Heart left ventricle (tissue), 16 donors: ENCODE results near the gene MCF2L. TPM values are rescaled to one million over a fixed set of nuclear protein-coding genes. Genes with fewer than 3 reads are reported as not detected.
A peak's percentile ranks its signal among the peaks of the same experiment; 100 is the strongest.

ENCODE experiments used
- ATAC-seq, 4 donors: fragments of 200-7000 bp; cut with Tn5 transposase; one replicate each; pipeline ENCODE4 v1.9.1; 2020 to 2022; ENCODE audit warnings: moderate library complexity in 4 of 4, mild to moderate bottlenecking in 3 of 4, moderate number of reproducible peaks in 1 of 4
- DNase-seq, 5 donors: peaks; one replicate each; pipeline ENCODE4 v3.0.0-alpha.2; 2020
- H3K27ac ChIP-seq, 12 donors: fragments of 200-600 bp; sonication (generic) in 4 of 12; one replicate each; pipeline versions ENCODE4 v1.5.0 to v1.8.0; 2016 to 2022; ENCODE audit warnings: mild to moderate bottlenecking in 2 of 12
- H3K27me3 ChIP-seq, 9 donors: fragments of 200-600 bp; sonication (generic) in 2 of 9; one replicate each; pipeline versions ENCODE4 v1.5.1 to v1.8.0; 2016 to 2022; ENCODE audit warnings: mild to moderate bottlenecking in 3 of 9
- H3K36me3 ChIP-seq, 9 donors: fragments of 200-600 bp; sonication (generic) in 2 of 9; one replicate each; pipeline versions ENCODE4 v1.5.0 to v1.8.0; 2018 to 2022; ENCODE audit warnings: mild to moderate bottlenecking in 2 of 9
- H3K4me1 ChIP-seq, 12 donors: fragments of 200-600 bp; sonication (generic) in 4 of 12; one replicate each; pipeline versions ENCODE4 v1.5.0 to v1.8.0; 2016 to 2022; ENCODE audit warnings: mild to moderate bottlenecking in 3 of 12
- H3K4me3 ChIP-seq, 12 donors: fragments of 200-600 bp; sonication (generic) in 4 of 12; one replicate each; pipeline versions ENCODE4 v1.5.0 to v1.8.0; 2017 to 2022; ENCODE audit warnings: mild to moderate bottlenecking in 9 of 12, moderate library complexity in 4 of 12
- H3K9me3 ChIP-seq, 12 donors: fragments of 200-600 bp; sonication (generic) in 4 of 12; one replicate each; pipeline versions ENCODE4 v1.5.0 to v1.8.0; 2016 to 2022; ENCODE audit warnings: mild to moderate bottlenecking in 1 of 12
- POLR2A ChIP-seq, 2 donors: fragments of 450-650 bp; IDR thresholded peaks; one replicate each; pipeline ENCODE4 v1.6.1; 2017; ENCODE audit warnings: antibody characterized with exemption in 2 of 2, mild to moderate bottlenecking in 2 of 2, moderate library complexity in 2 of 2
- WGBS, 4 donors: extraction: QIAGEN DNeasy Blood & Tissue Kit in 2 of 4; methylation state at CpG; one replicate each; pipeline versions ENCODE4 v1.1.5 to v1.1.7; 2013 to 2018; 5-methylcytosine and 5-hydroxymethylcytosine counted together
- intact Hi-C, 10 donors: fragments of 100-400 bp; cut with DNase I; formaldehyde crosslinking; loops; one replicate each; pipeline versions ENCODE4 v1.11.1 to v1.14.2; 2022
- polyA plus RNA-seq, 2 donors: library from polyadenylated mRNA; stranded (reverse); fragments of 200-250 nt; gene quantifications; one replicate each; pipeline ENCODE4 v1.2.3, GENCODE V29; 2013
- total RNA-seq, 9 donors: library from RNA; depleted of rRNA in 2 of 9; stranded (reverse); fragments of >200 nt in 2 of 9; fragmentation: NEBNext Ultra II Directional in 3 of 9; extraction: Animal tissue kit (Norgen Biotek cat#: 25700) in 3 of 9; gene quantifications; one replicate each; pipeline versions ENCODE4 v1.1.0 to v1.2.4, GENCODE V29; 2016 to 2023
- TF ChIP-seq, protein P1 (sequence below), 12 donors: fragments of 200-600 bp; sonication (generic) in 4 of 12; IDR thresholded peaks; one replicate each; pipeline versions ENCODE4 v1.5.0 to v1.8.0; 2018 to 2022; ENCODE audit warnings: antibody characterized with exemption in 12 of 12, mild to moderate bottlenecking in 5 of 12
- donor health status: ischemic (EF 13 %, LVEDD 7.1; RV severe dilation, severe dysfunction).
- donor health status: healthy with polysubstance abuse.
- donor health status: DM: no; HTN: yes; CAD: no.
- donor health status: DM: no; HTN: no; CAD: no.
- donor health status: ischemic (EF 25% LVEDD 6.9; RV normal size, moderate dysfunction).
- donor health status: ischemic (EF 25% LVEDD 5.7; RV mildly dilated, moderate dysfunction).
- donor health status: healthy.
- donor health status: DM: yes; HTN: yes; CAD: no.
- donor health status: ischemic (EF 35%, LVEDD 5.7; RV mildly dilated, moderate dysfunction).
- donor health status: nonischemic (EF 11% LVEDD 7.7; RV severe dilation, severe dysfunction).
- donor health status: DM: yes; HTN: yes; CAD: no.
- donor health status: PGD.
- donor health status: ischemic (EF 29% LVEDD 5.4; RV normal size, mild dysfunction).
- donor health status: nonischemic (EF 23%, LVEDD 6.1; RV moderate dilation, normal function).

Gene MCF2L
- total and polyA plus RNA-seq, 11 donors, result 26.0 to 61.0 (median 42.7) TPM

DNA sequence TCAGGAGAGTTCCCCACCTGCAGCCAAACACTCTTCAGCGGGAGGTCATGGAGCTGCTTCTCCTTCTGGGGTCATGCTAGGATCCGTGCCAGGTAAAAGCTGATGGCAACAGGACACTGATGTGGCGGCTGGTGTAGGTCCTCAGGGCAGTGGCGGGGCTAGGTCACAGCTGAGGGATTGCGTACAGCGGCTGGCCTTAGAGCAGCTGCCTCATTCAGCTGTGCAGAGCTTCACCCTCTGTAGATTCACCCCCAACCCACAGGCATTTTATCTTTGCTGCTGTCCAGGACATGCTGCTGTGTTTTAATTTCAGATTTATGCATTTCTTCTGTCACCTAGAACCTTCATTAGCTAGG lies 2.3 kb downstream of the MCF2L start:
- DNase-seq (peak in 1 of 5 donors; percentile 33), ATAC-seq (no peak)
- Histone ChIP-seq H3K27ac (no peak overlapping the region), H3K27me3 (peaks cover 0 to 35% (median 0%) of the 10 kb centered on the region in 9 donors), H3K4me1 (peaks cover 0 to 28% (median 9%) of the 10 kb centered on the region in 12 donors), H3K4me3 (peak overlapping the region in 1 of 12 donors; percentile 55), H3K36me3 (no peaks in the 10 kb centered on the region), H3K9me3 (no peaks in the 10 kb centered on the region)
- intact Hi-C loops, result no loop called here
- TF ChIP-seq, protein P1, sequence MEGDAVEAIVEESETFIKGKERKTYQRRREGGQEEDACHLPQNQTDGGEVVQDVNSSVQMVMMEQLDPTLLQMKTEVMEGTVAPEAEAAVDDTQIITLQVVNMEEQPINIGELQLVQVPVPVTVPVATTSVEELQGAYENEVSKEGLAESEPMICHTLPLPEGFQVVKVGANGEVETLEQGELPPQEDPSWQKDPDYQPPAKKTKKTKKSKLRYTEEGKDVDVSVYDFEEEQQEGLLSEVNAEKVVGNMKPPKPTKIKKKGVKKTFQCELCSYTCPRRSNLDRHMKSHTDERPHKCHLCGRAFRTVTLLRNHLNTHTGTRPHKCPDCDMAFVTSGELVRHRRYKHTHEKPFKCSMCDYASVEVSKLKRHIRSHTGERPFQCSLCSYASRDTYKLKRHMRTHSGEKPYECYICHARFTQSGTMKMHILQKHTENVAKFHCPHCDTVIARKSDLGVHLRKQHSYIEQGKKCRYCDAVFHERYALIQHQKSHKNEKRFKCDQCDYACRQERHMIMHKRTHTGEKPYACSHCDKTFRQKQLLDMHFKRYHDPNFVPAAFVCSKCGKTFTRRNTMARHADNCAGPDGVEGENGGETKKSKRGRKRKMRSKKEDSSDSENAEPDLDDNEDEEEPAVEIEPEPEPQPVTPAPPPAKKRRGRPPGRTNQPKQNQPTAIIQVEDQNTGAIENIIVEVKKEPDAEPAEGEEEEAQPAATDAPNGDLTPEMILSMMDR (IDR thresholded peaks at IDR 0.05), result no peak
- TF ChIP-seq POLR2A (IDR thresholded peaks at IDR 0.05), result no peak
- 87 to 98% (median 96%) methylated on average over 6 of the region's 6 CpGs for WGBS, 4 donors

DNA sequence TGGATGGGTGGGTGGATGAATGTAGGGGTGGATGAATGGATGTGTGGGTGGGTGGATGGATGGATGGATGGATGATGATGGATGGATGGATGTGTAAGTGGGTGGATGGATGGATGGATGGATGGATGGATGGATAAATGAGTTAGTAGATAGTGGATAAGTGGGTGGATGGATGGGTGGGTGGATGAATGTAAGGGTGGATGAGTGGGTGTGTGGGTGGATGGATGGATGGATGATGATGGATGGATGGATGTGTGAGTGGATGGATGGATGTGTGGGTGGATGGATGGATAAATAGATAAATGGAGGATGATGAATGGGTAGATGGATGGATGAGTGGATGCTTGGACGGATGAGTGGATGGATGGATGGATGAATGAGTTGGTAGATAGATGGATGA lies 3.2 kb downstream of the MCF2L start:
- ATAC-seq (no peak), DNase-seq (no peak)
- Histone ChIP-seq H3K36me3 (no peaks in the 10 kb centered on the region), H3K4me1 (peaks cover 0 to 28% (median 9%) of the 10 kb centered on the region in 12 donors), H3K9me3 (no peaks in the 10 kb centered on the region), H3K27ac (no peak overlapping the region), H3K27me3 (peaks cover 0 to 35% (median 0%) of the 10 kb centered on the region in 9 donors), H3K4me3 (no peak overlapping the region)
- intact Hi-C loops, result no loop called here
- WGBS, 4 donors, result 86 to 90% (median 89%) methylated on average over 1 of the region's 1 CpG
- TF ChIP-seq, protein P1 (IDR thresholded peaks at IDR 0.05), result no peak
- TF ChIP-seq POLR2A (IDR thresholded peaks at IDR 0.05), result no peak

DNA sequence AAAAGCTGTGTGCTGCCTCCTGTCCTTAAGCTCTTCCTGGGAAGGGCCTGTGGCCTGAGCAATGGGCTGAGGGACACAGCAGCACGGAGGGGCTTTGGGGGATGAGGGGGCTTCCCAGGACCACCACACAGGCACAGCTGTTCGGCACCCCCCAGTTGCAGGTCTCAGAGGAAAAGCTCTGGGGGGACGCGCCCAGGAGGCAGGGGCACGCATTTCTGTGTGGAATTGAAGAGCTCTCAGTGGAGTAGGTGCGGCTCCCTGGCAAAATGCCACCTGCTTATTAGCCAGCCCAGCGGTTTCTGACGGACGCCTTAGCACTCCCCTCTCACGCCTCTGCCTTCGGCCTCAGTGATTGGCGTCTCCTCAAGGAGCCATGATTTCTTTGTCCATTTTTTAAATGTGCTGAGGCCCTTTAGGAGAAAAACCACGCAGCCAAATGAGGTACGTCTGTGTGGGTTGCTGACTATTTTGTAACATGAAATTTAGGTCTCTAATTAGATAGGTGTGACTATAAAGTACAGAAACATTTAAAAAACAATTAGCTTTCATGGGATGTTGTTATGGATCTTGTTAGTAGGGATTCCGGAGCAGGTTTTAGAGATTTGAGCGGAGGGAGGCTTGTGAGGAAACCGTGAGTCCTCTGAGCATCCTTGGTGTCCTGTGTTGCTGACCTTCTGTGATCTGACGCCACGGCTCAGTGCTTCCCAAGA lies 4.0 kb downstream of the MCF2L start:
- 70 to 82% (median 76%) methylated on average over 19 of the region's 19 CpGs for WGBS, 4 donors
- intact Hi-C loops, result no loop called here
- Histone ChIP-seq H3K27ac (no peak overlapping the region), H3K4me3 (no peak overlapping the region), H3K4me1 (peaks cover 0 to 26% (median 14%) of the 10 kb centered on the region in 12 donors), H3K9me3 (no peaks in the 10 kb centered on the region), H3K36me3 (no peaks in the 10 kb centered on the region), H3K27me3 (peaks cover 0 to 35% (median 0%) of the 10 kb centered on the region in 9 donors)
- ATAC-seq (no peak), DNase-seq (peak in 4 of 5 donors; percentile 28 to 70 (median 52))
- TF ChIP-seq, protein P1 (IDR thresholded peaks at IDR 0.05), result no peak
- no peak for TF ChIP-seq POLR2A (IDR thresholded peaks at IDR 0.05)

DNA sequence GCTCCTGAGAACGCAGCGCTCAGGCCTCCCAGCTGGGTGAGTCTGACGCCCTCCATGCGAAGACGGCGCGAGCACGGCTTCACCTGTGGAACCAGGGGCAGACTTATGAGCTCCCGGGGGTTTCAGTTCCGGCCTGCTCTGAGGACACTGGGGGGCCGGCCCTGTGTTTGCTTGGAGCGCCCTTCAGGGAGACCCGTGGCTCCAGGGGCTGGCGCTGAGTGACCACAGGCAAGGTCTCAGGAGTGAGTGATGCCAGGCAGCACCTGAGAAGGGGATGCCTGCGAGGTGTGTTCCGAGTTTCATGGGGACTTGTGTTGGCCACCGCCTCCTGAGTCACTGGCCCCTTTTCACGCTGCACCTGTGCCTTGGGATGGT lies 4.5 kb downstream of the MCF2L start:
- peak in 2 of 5 donors; percentile 10 to 37 for DNase-seq
- no peaks in the 10 kb centered on the region for H3K36me3 ChIP-seq
- no peak for TF ChIP-seq POLR2A (IDR thresholded peaks at IDR 0.05)
- TF ChIP-seq, protein P1 (IDR thresholded peaks at IDR 0.05), result no peak
- no peak overlapping the region for H3K27ac ChIP-seq
- no peak overlapping the region for H3K4me3 ChIP-seq
- no peak for ATAC-seq
- H3K4me1 ChIP-seq, result peaks cover 4 to 27% (median 13%) of the 10 kb centered on the region in 12 donors
- H3K9me3 ChIP-seq, result no peaks in the 10 kb centered on the region
- 94 to 98% (median 95%) methylated on average over 15 to 18 of the region's 18 CpGs for WGBS, 4 donors
- H3K27me3 ChIP-seq, result peaks cover 0 to 31% (median 0%) of the 10 kb centered on the region in 9 donors
- intact Hi-C loops, result no loop called here
